Ovary (tissue), 9 donors: Measurements from ENCODE around the gene SETD2. TPM values are rescaled to one million over a fixed set of nuclear protein-coding genes. Genes with fewer than 3 reads are reported as not detected.

Source experiments
- DNase-seq, 5 donors: peaks; one replicate each; pipeline ENCODE4 v3.0.0-alpha.2; 2019 to 2020
- H3K27ac ChIP-seq, 2 donors: fragments of 200-600 bp; one replicate each; pipeline versions ENCODE4 v1.5.1 to v1.8.0; 2019 to 2022
- H3K27me3 ChIP-seq: fragments of 200-600 bp; one replicate; pipeline ENCODE4 v1.8.0; 2022
- H3K36me3 ChIP-seq: fragments of 200-600 bp; sonication (generic); one replicate; pipeline ENCODE4 v1.5.1; 2019
- H3K4me1 ChIP-seq: one replicate; pipeline ENCODE4 v1.8.1; 2013; ENCODE audit warnings: mild to moderate bottlenecking, moderate library complexity; ENCODE audit not compliant: insufficient read depth
- H3K4me3 ChIP-seq: fragments of 200-600 bp; sonication (generic); one replicate; pipeline ENCODE4 v1.5.1; 2017
- H3K9me3 ChIP-seq, 2 donors: fragments of 200-600 bp in 1 of 2; sonication (generic) in 1 of 2; one replicate each; pipeline versions ENCODE4 v1.5.1 to v1.8.1; 2013 to 2019; ENCODE audit warnings: mild to moderate bottlenecking in 1 of 2, moderate library complexity in 1 of 2
- CTCF ChIP-seq, 3 donors: fragments of 450-650 bp in 2 of 3; fragments of 200-600 bp in 1 of 3; IDR thresholded peaks; one replicate each; pipeline versions ENCODE4 v1.5.1 to v1.8.0; 2016 to 2022; ENCODE audit warnings: antibody characterized with exemption in 3 of 3, mild to moderate bottlenecking in 1 of 3
- EP300 ChIP-seq: sonication (generic); formaldehyde crosslinking; IDR thresholded peaks from one replicate; pipeline ENCODE4 v1.6.1; 2017; ENCODE audit warnings: antibody characterized with exemption
- POLR2A ChIP-seq: fragments of 450-650 bp; IDR thresholded peaks from one replicate; pipeline ENCODE4 v1.6.1; 2017; ENCODE audit warnings: antibody characterized with exemption, mild to moderate bottlenecking, moderate library complexity
- WGBS, 3 donors: extraction: QIAGEN DNeasy Blood & Tissue Kit in 1 of 3; methylation state at CpG; one replicate each; pipeline versions ENCODE4 v1.1.5 to v1.1.7; 2013 to 2017; 5-methylcytosine and 5-hydroxymethylcytosine counted together
- intact Hi-C, 4 donors: fragments of 100-400 bp; cut with DNase I; formaldehyde crosslinking; loops; one replicate each; pipeline versions ENCODE4 v1.11.0 to v1.15.1; 2022 to 2023
- polyA plus RNA-seq, 2 donors: library from polyadenylated mRNA; stranded (reverse); fragments of 200-250 nt in 1 of 2; fragments of 350-450 nt in 1 of 2; fragmentation: Illumina TruSeq in 1 of 2; extraction: RNeasy Lipid Tissue Mini Kit (QIAGEN cat#74804) in 1 of 2; gene quantifications; one replicate each; pipeline ENCODE4 v1.2.3, GENCODE V29; 2013 to 2014
- total RNA-seq, 7 donors: library from RNA; depleted of rRNA in 2 of 7; stranded (reverse); fragments of >200 nt in 2 of 7; fragmentation: NEBNext Ultra II Directional in 3 of 7; extraction: Animal tissue kit (Norgen Biotek cat#: 25700) in 3 of 7; gene quantifications; one replicate each; pipeline versions ENCODE4 v1.1.0 to v1.2.4, GENCODE V29; 2016 to 2023
- donor health status: DM: no; HTN: no; CAD: no; lungs with moderate emphysema.
- donor health status: DM: no; HTN: no; CAD: no.
- donor health status: Bipolar disorder and iron deficiency.
- donor health status: DM: yes; HTN: yes; CAD: no.
- donor health status: DM: no; HTN: no; CAD: no.
- donor health status: DM: yes; HTN: yes; CAD: no.

Gene SETD2
- total and polyA plus RNA-seq, 9 donors = 22.9 to 62.9 (median 49.2) TPM

GRCh38 chr3:46994801-46995731, 168.8 kb downstream of the SETD2 start:
- intact Hi-C loops = loop anchor here in 1 of 4 donors (5.0 kb wide), 1 partner anchor 73 kb away; no protein-coding TSS in a partner anchor
- H3K9me3 ChIP-seq = no peaks in the 10 kb centered on the region
- no peaks in the 10 kb centered on the region for H3K36me3 ChIP-seq

DNA sequence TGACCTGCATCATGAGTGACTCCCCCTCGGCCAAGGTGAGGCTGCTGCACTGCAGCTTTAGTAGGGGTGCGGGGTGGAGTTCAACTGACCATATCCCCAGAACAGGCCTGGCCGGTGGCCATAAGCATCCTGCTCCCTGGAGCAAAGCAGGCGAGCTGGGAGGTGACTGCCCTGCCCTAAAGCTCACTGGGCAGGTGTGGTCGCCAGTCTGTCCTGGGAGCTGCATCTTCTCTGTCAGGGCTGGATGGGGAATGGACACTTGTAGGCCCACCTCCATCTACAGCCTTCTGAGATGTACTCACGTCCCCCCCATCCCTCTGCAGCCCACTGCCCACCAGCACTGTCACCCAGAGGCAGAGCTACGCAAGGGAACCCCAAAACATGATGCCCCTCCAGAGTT, 169.9 kb downstream of the SETD2 start:
- 86 to 90% (median 89%) methylated on average over 7 of the region's 7 CpGs for WGBS, 3 donors
- H3K36me3 ChIP-seq = no peaks in the 10 kb centered on the region
- no peaks in the 10 kb centered on the region for H3K9me3 ChIP-seq
- intact Hi-C loops = no loop called here
- DNase-seq = no peak
- no peaks in the 10 kb centered on the region for H3K27me3 ChIP-seq
- no peak overlapping the region for H3K27ac ChIP-seq
- no peak overlapping the region for H3K4me3 ChIP-seq
- TF ChIP-seq EP300 = no peak
- TF ChIP-seq POLR2A = no peak
- TF ChIP-seq CTCF (IDR thresholded peaks at IDR 0.05) = no peak
- H3K4me1 ChIP-seq = no peaks in the 10 kb centered on the region

More at GRCh38 chr3:46994801-46995731, 168.8 kb downstream of the SETD2 start:
- TF ChIP-seq CTCF (IDR thresholded peaks at IDR 0.05) (no peak), EP300 (no peak), POLR2A (no peak)
- Histone ChIP-seq H3K4me3 (no peak overlapping the region), H3K27me3 (no peaks in the 10 kb centered on the region), H3K4me1 (no peaks in the 10 kb centered on the region), H3K27ac (no peak overlapping the region)
- DNase-seq = peak in 1 of 5 donors; percentile 31
- WGBS, 3 donors = 89 to 93% (median 92%) methylated on average over 23 to 29 of the region's 29 CpGs

DNA sequence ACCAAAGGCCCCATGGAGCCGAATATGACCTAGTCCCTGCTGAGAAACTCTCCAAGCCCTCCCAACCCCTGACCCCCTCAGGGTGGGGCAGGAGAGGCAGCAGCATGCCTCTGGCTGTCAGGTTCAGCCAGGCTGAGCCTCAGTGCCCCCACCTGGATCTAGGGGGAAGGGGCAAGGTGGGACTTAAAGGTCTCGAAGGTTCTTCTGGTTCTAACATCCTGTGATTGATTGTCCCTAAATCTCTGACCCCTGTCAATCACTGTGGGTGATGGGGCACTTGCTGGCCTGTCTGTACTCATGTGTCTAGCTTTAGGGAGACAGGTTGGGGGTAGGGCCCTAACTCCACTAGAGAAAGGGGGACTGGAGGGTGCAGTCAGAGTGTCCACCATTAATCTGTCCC, 170.6 kb downstream of the SETD2 start:
- H3K27ac ChIP-seq = no peak overlapping the region
- 76 to 92% (median 77%) methylated on average over 2 of the region's 2 CpGs for WGBS, 3 donors
- H3K4me1 ChIP-seq = no peaks in the 10 kb centered on the region
- no peaks in the 10 kb centered on the region for H3K9me3 ChIP-seq
- no peak for DNase-seq
- H3K27me3 ChIP-seq = no peaks in the 10 kb centered on the region
- TF ChIP-seq POLR2A (no peak), CTCF (IDR thresholded peaks at IDR 0.05) (no peak), EP300 (no peak)
- H3K36me3 ChIP-seq = no peaks in the 10 kb centered on the region
- no peak overlapping the region for H3K4me3 ChIP-seq
- intact Hi-C loops = no loop called here

- H3K4me3 ChIP-seq = no peak overlapping the region
Measured at GRCh38 chr3:46992231-46992630, 171.7 kb downstream of the SETD2 start.

More at GRCh38 chr3:46992231-46992630, 171.7 kb downstream of the SETD2 start:
- no peaks in the 10 kb centered on the region for H3K36me3 ChIP-seq
- TF ChIP-seq EP300 = no peak
- TF ChIP-seq POLR2A = no peak
- no peak for TF ChIP-seq CTCF (IDR thresholded peaks at IDR 0.05)
- no peaks in the 10 kb centered on the region for H3K27me3 ChIP-seq
- no peak for DNase-seq
- 84 to 94% (median 87%) methylated on average over 9 of the region's 9 CpGs for WGBS, 3 donors
- H3K4me1 ChIP-seq = no peaks in the 10 kb centered on the region
- no peak overlapping the region for H3K27ac ChIP-seq
- intact Hi-C loops = no loop called here
- no peaks in the 10 kb centered on the region for H3K9me3 ChIP-seq
